HG03342 (cell line): ENCODE results near the gene SLC25A11.

ENCODE experiments used
- ATAC-seq: cut with Tn5 transposase; IDR thresholded peaks from one replicate; pipeline ENCODE4 v1.9.1; 2021; ENCODE audit warnings: mild to moderate bottlenecking, moderate library complexity; ENCODE audit not compliant: unreplicated experiment

SLC25A11 gene, protein sequence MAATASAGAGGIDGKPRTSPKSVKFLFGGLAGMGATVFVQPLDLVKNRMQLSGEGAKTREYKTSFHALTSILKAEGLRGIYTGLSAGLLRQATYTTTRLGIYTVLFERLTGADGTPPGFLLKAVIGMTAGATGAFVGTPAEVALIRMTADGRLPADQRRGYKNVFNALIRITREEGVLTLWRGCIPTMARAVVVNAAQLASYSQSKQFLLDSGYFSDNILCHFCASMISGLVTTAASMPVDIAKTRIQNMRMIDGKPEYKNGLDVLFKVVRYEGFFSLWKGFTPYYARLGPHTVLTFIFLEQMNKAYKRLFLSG

DNA sequence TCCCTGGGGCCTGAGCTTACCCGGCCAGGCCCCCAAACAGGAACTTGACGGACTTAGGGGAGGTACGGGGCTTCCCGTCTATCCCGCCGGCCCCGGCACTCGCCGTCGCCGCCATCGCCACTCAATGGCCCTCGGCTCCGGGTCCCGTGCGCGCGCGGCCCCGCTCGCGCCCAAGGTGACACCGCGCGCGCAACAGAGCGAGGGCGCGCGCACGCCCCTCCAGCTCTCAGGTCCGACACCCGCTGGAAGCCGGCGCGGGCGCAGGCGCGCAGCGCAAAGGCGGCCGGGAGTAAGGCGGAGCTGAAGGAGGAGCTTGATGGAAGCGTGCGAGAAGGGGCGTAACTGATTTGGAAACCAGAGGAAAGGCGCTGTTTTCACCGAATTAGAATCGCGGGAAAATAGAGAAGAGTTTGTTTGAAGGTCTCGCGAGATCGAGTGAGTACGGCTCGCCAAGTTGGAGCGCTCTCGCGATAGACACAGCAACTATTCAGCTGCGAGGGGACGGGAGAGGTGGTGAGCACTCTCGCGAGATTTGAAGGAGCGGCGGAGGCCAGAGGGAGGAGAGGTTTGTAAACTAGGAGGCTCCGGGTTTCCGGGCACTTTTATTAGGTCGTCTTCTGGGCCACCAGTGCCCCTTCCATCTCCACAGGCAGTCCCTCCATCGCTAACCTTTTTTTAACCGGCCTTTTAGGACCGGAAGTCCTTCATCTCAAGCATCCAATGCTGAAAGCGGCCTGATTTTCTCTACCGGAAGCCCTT is at the start of gene SLC25A11, which contains the start of gene RNF167:
Gene SLC25A11 (minus strand): TSS at position 251 of the 759 bp plus-strand sequence. CDS start 136 bp downstream, at position 115.
Gene RNF167 (plus strand): TSS at position 473 of the 759 bp plus-strand sequence. CDS start 642 bp downstream, outside the sequence.
- ATAC-seq: peak; percentile 72

DNA sequence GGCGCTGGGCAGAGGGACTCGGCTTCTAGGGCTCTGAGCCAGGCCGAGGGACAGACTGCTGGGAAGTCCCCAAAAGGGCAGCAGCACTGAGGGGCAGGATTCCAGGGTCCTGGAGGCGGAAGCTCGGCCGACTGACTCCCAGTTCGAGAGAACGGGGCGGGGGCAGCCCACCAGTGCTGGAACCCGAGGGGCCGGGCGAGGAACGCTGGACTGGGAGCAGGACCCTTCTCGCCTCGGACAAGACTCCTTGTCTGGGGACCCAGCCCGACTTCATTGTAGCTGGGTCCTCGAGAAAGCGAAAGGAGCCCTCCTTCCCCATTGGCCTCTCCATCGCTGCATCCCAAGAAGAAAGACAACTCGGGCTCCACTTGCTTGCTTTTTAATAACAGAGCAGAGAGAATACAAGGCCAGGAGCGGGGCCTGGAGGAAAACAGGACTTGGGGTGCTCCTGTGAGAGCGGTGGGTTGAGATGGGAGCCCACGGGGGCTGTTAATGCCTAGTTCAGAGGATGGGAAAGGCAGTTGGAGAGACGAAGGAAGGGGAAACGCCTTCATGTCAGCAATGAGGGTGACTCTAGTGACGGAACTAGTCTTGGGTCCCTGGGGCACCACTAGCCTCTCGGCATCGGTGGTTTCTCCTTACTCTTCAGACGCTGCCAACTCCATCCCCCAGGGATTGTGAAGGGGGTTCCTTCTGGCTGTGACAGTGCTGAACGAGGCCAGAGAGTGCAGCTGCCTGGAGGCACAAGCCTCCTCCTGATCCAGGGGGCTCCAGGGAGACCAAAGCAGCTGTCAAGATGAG is 48.1 kb upstream of the SLC25A11 start:
- no peak for ATAC-seq

DNA sequence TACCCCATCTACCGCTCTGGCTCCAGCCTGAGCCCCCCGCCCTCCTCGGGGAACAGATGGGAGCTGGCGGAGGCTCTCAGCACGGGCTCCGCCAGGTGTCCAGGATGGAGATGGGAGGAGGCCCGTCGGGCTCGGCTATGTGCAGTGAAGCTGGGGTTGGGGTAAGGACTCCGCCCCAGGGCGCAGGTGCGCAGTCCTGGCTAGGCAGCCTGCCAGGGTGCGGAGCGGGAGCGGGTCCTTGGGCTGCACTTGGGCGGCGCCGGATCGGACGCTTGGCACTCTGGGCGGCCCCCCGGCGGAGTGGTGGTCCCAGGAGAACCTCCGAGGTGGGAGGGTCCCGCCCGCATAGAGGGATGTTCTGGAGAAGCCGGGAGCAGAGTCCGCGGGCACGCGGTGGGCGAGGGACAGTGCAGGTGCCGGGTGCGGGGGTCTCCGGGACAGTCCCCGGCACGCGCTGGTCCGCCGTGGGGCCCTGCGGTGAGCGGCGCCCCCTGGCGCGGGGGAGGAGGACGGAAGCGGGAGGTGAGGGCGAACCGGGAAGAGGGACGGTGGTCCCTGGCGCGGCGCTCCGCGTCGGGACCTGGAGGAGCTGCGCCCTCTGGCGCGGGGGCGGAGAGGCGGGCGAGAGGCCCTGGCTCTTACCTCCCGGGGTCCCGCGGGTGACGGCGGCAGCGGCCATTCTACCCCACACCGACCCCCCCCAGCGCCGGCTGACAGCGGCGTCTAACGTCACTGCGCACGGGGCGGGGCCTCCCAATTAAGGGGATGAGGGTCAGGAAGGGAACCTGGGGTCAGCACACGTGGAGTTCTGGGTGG is 47.3 kb upstream of the SLC25A11 start, which contains the start of gene CAMTA2:
Gene CAMTA2 (minus strand): TSS at position 725 of the 816 bp plus-strand sequence. CDS start 1,453 bp downstream, outside the sequence.
- peak; percentile 59 for ATAC-seq

DNA sequence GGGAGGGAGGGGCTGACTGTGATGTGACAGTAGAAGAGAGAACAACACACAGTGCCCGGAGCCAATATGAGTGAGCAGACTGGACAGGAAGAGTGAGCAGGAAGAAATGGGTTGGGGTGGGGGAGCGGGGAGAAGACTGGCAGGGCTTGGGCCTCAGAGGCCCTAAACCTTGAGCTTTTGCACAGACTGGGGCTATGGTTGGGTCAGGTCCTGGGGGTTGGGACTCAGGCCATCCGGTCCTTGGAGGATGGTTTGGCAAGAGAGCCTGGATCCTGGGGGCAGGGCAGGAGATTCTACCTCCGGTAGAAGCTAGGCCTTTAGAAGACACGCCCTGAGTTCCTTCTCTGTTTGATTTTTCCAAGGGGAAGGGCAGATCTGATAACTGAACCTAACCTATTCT is 46.6 kb upstream of the SLC25A11 start:
- peak; percentile 15 for ATAC-seq

DNA sequence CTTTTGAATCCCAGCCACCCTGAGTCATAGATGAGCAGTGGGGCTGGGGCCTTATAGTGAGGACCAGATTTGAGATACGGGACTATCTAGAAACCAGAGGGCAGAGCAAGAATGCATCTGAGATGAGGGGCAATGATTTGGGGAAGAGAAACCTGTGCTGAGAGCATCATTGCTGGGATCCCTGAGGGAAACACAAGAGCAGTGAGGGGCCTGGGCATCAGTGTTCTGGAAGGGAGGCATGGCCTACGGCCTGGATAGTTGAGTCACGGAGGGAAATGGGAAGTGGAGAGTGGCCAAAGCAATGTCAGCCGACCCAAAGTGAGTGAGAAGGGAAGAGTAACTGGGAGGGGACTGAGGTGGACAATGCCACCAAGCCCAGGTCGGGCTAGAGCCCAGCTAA is 42.5 kb upstream of the SLC25A11 start:
- ATAC-seq: no peak

DNA sequence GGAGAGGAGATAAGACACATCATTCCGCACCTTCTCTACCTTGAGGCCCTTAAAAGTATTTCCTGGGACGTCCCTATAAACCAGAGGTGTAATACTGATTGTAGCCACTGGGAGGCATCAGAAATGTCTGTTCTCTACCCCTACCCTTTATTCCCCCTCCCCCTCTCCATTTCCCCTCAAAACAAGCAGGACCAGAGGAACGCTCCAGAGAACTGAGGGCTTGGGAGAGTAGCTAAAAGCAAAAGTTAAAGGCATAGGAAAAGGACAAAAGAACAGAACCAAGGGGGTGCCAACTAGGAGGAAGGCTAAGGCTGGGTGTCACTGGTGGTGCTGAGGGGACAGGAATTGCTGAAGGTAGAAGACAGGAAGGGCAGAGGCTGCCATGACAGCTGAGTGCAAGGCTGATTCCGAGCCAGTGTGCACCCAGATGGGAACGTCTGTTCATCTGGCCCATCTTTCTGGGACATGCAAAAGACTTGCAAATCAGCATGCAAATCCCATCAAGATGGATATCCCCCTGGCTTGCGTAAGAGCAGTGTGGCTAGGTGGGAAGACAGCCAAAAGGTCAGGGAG is 40.9 kb upstream of the SLC25A11 start:
- no peak for ATAC-seq

DNA sequence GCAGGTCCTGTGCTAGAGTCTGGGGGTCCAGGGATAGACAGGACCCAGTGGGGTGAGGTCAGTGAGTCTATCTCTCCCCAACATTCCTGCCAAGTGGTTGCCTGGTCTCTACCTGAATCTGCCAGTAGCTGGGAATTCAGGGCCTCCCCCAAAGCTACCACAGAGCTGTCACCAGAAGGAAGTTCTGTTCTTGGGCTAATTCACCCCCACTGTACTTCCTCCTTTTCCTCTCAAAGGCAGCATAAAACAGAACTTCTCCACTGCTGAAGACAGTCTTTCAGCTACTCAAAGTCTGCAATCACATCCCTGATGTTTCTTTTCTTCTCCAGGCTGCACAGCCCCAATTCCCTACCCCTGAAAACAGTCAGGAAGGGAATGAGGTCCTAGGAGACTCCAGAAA is 38.9 kb upstream of the SLC25A11 start:
- no peak for ATAC-seq

DNA sequence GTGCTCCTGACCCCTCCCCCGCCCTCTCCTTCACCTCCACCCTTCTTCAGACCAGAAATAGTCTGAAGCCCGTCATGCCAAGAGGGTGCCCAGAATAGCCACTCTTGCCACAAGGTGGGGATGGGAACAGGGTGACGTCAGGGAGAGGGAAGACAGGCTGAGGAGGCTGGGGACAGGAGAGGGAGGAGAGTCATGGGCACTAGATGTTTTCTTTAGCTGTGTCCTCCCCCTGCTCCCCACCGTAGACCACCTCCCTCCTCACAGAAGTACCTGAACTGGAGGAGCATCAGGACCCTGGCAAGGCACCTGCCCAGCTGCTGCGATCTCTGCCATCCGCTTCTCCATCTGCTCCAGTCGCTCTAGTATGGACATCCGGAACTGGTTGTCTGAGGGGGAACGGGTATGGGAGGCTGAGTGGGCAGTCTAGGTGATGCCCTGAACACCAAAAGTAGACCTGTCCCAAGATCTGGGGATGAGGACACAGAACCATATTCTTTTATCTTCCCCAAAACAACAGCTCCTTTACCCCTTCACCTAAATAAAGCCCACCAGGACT is 34.3 kb upstream of the SLC25A11 start:
- no peak for ATAC-seq

DNA sequence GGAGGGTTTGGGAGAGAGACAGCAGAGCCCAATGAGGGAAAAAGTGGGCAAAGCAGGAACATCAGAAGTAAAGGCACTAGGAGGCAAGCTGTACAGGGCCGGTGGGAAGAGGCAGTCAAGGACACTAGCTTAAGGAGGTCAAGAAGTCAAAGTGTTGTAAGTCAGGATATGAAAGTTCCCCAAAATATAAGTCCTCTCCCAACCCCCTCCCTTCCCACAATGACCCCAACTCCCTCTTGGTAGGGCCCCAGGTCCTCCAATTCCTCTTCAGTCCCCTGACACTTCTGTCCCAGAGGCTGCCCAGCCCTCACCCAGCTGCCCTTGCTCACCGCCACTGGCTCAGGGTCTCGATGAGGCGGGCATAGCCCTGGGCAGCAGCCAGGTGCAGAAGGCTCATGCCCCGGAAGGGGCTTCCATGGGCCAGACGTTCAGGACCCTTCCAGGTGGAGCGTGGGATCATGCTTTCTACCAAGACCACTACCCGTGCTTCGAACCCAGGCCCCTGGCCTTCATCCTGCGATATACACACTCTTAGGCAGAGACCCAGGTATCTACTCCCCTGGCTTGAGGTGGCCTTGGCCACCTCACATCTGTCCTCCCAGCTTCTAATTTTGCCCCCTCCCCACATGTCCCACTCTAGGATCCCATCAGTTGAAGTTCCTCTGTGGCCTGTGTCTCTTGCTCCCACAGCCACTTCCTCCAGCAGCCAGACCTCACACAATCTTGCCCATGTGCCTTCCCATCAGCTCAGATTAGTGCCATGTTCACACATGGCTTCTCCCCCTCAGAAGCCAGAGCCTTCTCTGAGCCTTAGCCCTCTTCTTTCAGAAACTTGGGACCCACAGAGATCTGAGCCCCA is 33.6 kb upstream of the SLC25A11 start:
- ATAC-seq: no peak

DNA sequence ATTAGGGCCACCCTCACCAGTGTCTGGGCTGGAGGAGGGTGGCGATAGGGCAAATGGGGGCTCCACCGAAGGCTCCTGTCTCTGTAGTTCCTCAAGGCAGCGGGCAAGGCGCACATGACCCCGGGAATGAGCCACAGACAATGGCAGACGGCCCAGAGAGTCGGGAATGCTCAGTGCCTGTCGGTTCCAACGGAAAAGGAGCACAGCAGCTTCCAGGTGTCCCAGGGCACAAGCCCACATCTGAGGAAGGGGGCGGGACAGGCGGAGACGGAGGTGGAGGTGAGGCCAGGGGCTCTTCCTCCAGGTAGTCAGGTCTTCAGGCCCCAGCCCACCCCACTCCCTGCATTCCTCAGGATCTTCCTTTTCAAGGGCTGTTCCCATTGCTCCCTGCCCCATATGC is 32.9 kb upstream of the SLC25A11 start:
- ATAC-seq: no peak

DNA sequence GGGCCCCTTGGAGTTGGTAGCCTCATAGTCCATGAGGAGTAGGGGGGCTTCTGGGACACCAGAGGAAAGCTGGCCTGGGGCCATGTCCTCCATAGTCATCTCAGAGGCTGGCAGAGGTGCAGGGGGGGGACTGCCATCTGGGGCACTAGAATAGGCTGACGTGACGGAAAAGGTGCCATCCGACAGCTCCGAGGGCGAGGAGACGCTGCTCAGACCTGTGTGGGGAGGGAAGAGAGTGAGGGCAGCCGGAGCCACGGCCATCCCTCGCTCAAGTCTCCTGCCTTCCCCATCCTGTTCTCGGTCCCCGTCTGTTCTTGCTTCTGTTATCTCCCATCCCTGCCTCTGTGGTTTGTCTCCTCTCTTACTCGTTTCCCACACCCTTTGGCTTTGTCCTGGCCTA is 32.5 kb upstream of the SLC25A11 start:
- no peak for ATAC-seq

DNA sequence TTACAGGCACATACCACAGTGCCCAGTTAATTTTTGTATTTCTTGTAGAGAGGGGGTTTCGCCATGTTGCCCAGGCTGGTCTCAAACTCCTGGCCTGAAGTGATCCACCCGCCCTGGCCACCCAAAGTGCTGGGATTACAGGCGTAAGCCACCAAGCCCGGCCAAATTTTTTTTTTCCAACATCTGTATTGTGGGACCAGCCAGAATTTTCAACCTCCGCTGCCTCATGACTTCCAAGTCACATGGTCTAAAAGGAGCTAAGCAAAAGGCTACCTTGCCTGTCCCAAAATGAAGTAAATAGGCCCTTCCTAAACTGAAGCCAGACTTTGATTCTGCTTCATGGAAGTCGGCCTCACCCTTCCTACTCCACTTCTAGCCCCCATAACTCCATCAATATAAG is 32.0 kb upstream of the SLC25A11 start:
- no peak for ATAC-seq

DNA sequence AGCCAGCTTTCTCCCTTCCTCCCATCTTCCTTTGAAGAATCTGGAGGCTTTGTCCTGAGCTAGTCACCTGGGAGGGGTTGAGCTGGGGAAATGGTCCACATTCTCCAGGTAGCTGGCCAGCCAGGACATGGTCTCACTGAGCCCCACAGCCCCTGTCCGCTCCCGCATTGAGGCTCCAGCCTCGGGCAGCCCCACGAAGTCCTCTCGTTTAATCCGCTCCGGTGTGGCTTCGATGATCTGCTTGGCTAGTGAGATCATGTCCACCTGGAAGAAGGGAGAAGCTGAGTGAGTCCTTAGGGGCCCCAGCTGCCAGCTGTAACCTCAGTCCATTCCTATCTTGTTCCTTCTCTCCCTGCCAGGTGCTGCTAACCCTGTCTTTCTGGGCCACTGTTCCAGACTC is 30.4 kb upstream of the SLC25A11 start:
- ATAC-seq: no peak

DNA sequence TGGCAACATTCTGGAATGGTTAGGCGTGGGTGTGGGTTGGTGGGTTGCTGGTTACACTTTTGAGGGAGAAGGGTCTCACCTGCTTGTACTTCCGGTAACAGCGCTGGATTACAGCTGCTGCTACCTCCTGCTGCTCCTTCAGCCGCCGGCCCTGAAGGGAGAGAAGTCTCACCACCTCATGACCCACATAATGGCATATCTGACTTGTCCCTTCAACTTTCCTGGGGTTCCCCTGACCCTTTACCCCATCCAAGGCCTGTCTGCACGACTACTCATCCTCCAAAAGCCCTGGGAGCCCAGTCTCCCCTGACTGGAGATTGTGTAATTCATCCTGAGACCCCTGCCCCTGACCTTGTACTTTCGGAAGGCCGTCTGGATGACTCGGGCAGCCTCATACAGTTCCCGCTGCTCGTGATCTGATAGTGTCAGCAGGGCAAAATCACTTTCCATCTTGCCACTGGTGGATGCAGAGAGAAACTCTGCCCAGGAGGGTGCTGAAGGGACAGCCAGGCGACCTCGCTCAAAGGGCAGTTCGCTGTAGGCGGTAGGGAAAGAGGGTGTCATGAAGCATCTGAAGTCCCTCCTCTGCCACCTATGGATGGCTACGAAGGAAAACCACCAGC is 29.8 kb upstream of the SLC25A11 start:
- no peak for ATAC-seq

DNA sequence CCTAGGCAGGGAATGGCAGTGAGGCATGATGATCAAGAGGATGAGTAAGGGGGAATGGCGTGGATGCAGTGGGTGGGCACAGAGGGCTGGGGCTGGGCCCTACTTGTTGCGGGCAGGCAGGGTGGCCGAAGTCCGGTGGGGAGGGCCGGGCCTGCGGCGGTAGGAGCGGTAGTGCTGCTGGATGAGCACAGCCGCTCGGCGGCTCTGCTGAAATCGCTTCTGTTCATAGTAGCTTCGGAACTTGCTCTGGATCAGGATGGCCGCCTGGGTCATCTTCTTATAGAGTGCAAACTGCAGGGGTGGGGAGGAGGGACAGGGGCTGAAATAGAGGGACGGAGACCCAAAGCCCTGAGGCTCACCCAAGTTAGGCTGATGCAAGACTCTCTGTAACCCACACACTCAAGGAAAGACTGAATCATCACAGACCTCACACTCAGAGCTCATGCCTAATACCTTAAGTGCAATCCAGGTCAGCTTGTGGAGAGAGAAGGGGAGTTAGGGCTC is 29.3 kb upstream of the SLC25A11 start:
- no peak for ATAC-seq

DNA sequence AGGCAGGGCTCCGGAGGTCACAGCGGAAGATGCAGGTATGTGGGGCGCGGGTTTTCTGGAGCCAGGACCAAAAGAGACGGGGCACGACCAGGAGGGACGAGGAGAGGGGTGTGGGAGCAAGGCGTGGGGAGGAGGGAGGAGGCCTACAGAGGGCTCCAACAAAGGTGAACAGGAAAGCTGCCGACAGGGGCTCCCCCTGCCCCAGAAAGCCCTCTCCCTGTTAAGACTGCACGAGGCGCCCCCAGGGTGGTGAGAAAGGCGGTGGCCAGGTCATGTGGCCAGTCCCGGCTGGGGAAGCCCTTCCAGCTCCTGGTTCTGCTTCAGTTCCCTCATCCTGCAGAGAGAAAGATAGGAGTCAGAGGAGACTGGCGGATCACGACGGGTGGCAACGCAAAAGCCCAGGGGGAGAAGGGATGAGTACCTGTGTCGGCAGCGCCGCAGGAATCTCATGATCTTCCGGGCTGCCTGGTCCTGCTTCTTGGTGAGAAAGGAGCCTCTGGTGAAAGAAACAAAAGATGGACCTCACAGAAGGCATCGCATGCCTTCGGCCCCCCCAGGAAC is 28.7 kb upstream of the SLC25A11 start:
- no peak for ATAC-seq

DNA sequence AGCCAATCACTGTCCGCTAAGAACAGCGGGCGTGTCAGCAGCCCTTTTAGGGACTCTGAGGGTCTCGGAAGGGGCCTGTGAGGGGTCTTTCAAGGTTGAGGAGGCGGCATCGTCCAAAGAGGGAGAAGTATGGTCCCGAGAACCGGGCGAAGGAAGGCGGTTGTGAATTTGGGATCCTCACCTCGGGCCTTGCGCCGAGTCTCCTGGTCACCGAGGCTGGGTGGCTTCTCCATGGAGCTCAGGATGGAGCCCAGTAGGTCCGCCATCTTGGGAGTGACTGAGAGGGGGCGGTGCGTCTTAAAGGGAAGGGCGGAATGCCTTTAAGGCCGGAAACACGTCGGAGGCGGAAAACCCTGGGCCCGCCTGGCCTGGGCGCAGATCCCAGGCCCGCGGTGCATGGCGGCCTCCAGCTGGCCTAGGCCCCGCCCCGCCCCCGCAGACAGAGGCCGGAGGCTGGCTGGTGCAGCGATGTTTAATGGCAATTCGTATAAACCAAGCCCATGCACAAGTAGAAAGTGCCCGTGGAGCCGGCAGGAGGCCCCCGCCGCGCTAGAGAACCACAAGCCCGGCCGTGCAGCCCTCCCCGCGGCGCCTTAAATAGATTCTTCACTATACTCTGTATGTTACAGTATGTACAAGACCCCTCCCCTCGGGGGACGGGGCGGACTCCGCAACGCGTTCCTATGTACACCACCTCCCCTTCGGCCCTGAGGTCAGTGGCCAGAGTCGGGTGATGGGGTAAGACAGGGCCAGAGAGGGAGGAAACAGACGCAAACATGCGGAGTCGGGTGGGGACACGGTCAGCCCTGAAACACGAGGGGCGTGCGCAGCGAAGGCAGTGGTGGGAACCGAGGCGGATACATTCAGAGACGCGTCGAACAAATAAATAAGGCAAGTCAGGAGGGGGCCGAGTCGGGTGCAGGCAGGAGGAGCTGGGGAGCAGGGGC is 28.0 kb upstream of the SLC25A11 start, which contains the start of gene SPAG7:
Gene SPAG7 (minus strand): TSS at position 279 of the 947 bp plus-strand sequence. CDS start 13 bp downstream, at position 266.
- peak; percentile 47 for ATAC-seq
